Lower leg skin (tissue), 3 donors: ENCODE results near the gene SLC35G6.

Experiments
- CTCF ChIP-seq, 3 donors: fragments of 450-650 bp; IDR thresholded peaks; one replicate each; pipeline ENCODE4 v1.5.1; 2016; ENCODE audit warnings: antibody characterized with exemption in 3 of 3, mild to moderate bottlenecking in 3 of 3, moderate library complexity in 2 of 3
- POLR2A ChIP-seq, 2 donors: fragments of 450-650 bp; IDR thresholded peaks; one replicate each; pipeline ENCODE4 v1.6.1; 2016 to 2017; ENCODE audit warnings: antibody characterized with exemption in 2 of 2, mild to moderate bottlenecking in 1 of 2, moderate library complexity in 1 of 2

- TF ChIP-seq CTCF (IDR thresholded peaks at IDR 0.05) (no peak), POLR2A (IDR thresholded peaks at IDR 0.05) (no peak)
Observed at GRCh38 chr17:7528842-7529241, 47.6 kb downstream of the SLC35G6 start.
